ENCODE measurements around the gene MED12L.
A peak's percentile ranks its signal among the peaks of the same experiment; 100 is the strongest.
"Not testable (repeated sequence)": the region's sequence is repeated elsewhere in the genome, so short reads cannot be mapped to it uniquely, and the experiment has no call there.

Gene MED12L

DNA sequence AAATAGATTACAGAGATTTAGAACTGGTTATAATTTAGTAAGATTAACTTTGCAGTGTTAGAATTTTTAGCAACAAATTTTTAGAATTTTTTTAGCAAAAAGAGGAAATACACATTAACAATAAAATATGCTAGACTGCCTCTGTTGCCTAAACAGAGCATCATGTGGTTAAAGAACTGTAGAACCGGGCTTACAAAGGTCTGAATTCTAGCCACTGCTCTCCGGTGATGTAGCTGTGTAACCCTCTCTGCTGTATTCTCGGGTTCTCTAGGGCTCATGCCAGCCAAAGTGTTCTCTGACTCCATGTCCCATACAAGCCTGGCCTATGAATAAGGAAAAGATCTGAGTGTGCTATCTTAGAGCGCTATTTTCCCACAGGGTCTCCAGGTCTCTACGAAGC is 302.0 kb downstream of the MED12L start:
- TF ChIP-seq JUND (IDR thresholded peaks at IDR 0.05; ENCODE audit: low read depth) = no peak
- in situ Hi-C loops (cut with HindIII; ENCODE audit: low pct_unique_long_range_greater_than_20kb, low sequenced_read_pairs) = no loop called here
- DNase-seq (ENCODE audit: low read depth in 1 of 2, low spot score in 1 of 2) = no peak

GRCh38 chr3:151387842-151388241 is 302.4 kb downstream of the MED12L start:
- TF ChIP-seq JUND (IDR thresholded peaks at IDR 0.05; ENCODE audit: low read depth) = no peak
- no peak for DNase-seq (ENCODE audit: low read depth in 1 of 2, low spot score in 1 of 2)
- in situ Hi-C loops (cut with HindIII; ENCODE audit: low pct_unique_long_range_greater_than_20kb, low sequenced_read_pairs) = no loop called here

DNA sequence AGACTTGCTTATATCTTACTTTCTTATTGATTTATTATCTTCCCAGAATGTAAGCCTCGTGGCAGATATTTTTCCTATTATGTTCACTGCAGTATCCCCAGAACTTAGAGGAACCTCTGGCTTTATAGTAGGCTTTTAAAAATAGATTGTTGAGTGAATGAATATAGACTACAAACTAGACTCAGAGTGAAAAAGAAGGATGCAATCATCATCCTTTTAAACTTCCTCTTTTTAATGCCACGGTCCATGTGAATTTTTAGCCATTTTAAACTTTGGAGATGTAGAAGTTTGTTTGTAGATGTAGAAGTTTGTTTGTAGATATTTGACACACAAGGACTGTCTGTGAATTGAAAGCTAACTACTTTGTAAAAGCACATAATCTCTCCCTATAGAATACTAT is 306.3 kb downstream of the MED12L start:
- no peak for TF ChIP-seq JUND (IDR thresholded peaks at IDR 0.05; ENCODE audit: low read depth)
- in situ Hi-C loops (cut with HindIII; ENCODE audit: low pct_unique_long_range_greater_than_20kb, low sequenced_read_pairs) = no loop called here
- no peak for DNase-seq (ENCODE audit: low read depth in 1 of 2, low spot score in 1 of 2)

DNA sequence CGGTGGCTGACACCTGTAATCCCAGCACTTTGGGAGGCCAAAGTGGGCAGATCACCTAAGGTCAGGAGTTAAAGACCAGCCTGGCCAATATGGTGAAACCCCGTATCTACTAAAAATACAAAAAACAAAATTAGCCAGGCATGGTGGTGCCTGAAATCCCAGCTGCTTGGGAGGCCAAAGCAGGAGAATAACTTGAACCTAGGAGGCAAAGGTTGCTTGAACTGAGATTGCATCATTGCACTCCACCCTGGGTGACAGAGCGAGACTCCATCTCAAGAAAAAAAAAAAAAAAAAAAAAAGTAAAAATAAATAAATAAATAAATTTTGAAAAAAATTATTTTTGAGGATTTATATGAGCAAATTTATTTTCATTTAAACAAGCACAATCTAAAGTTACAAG is 306.7 kb downstream of the MED12L start:
- in situ Hi-C loops (cut with HindIII; ENCODE audit: low pct_unique_long_range_greater_than_20kb, low sequenced_read_pairs); DNase-seq (ENCODE audit: low read depth in 1 of 2, low spot score in 1 of 2): not testable (repeated sequence)

- DNase-seq (ENCODE audit: low read depth in 1 of 2, low spot score in 1 of 2) = no peak
- TF ChIP-seq JUND (IDR thresholded peaks at IDR 0.05; ENCODE audit: low read depth) = no peak
- in situ Hi-C loops (cut with HindIII; ENCODE audit: low pct_unique_long_range_greater_than_20kb, low sequenced_read_pairs) = no loop called here
Measured at GRCh38 chr3:151393146-151393830, 307.8 kb downstream of the MED12L start.

DNA sequence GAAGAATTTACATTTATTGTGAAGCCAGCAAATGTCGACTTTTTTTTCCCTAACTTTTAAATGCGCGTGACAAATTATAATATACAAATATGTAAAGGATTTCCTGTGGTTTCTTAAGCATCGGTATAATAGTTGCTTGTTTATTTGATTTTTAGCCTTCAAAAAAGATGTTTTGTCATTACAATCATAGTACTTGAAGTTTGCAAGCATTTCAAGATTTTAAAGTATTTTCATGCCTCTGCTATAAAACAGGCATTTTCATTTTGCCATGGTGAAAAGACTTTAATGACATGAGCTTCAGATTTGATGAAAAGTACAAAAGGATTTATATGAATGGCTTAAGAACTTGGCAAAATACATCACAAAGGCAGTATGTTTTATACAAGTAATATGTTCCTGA is 308.5 kb downstream of the MED12L start:
- DNase-seq (ENCODE audit: low read depth in 1 of 2, low spot score in 1 of 2) = no peak
- no peak for TF ChIP-seq JUND (IDR thresholded peaks at IDR 0.05; ENCODE audit: low read depth)
- in situ Hi-C loops (cut with HindIII; ENCODE audit: low pct_unique_long_range_greater_than_20kb, low sequenced_read_pairs) = no loop called here

DNA sequence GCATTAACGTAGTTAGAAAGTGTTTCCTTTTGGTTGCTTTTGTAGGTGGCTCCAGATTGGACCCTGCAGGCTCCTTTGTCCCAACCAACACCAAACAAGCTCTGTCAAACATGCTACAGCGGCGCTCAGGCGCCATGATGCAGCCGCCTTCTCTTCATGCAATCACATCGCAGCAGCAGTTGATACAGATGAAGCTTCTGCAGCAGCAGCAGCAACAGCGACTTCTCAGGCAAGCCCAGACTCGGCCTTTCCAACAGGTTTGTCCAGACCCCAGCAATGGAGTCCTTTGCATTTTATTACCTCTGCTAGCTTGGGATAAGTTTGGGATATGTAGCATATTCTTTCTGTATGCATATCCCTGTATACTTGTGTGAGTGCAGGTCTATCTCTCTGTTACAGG is 309.1 kb downstream of the MED12L start:
- no peak for DNase-seq (ENCODE audit: low read depth in 1 of 2, low spot score in 1 of 2)
- in situ Hi-C loops (cut with HindIII; ENCODE audit: low pct_unique_long_range_greater_than_20kb, low sequenced_read_pairs) = no loop called here
- TF ChIP-seq JUND (IDR thresholded peaks at IDR 0.05; ENCODE audit: low read depth) = no peak

- no peak for DNase-seq (ENCODE audit: low read depth in 1 of 2, low spot score in 1 of 2)
- TF ChIP-seq JUND (IDR thresholded peaks at IDR 0.05; ENCODE audit: low read depth) = no peak
- in situ Hi-C loops (cut with HindIII; ENCODE audit: low pct_unique_long_range_greater_than_20kb, low sequenced_read_pairs) = no loop called here
Measured at GRCh38 chr3:151395806-151396205, 310.3 kb downstream of the MED12L start.

DNA sequence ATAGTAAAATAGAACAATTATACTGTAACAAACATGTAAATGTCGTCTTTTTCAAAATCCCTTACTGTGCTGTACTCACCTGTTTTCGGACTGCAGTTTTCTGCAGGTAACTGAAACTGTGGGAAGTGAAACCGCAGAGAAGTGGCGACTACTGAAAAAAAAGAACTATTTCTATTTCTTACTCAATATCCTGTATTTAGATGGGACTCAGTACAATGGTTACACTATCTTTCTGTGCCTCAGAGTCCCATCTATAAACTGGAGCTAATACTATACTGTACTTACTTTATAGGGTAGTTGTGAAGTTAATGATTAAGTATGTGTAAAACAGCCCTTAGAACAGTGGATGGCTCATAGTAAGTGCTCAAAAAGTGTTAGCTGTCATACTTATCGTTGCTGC is 313.4 kb downstream of the MED12L start:
- DNase-seq (ENCODE audit: low read depth in 1 of 2, low spot score in 1 of 2) = no peak
- in situ Hi-C loops (cut with HindIII; ENCODE audit: low pct_unique_long_range_greater_than_20kb, low sequenced_read_pairs) = no loop called here
- no peak for TF ChIP-seq JUND (IDR thresholded peaks at IDR 0.05; ENCODE audit: low read depth)

GRCh38 chr3:151400341-151400740 is 314.9 kb downstream of the MED12L start:
- DNase-seq (ENCODE audit: low read depth in 1 of 2, low spot score in 1 of 2) = no peak
- in situ Hi-C loops (cut with HindIII; ENCODE audit: low pct_unique_long_range_greater_than_20kb, low sequenced_read_pairs) = no loop called here
- TF ChIP-seq JUND (IDR thresholded peaks at IDR 0.05; ENCODE audit: low read depth) = no peak

- no peak for DNase-seq (ENCODE audit: low read depth in 1 of 2, low spot score in 1 of 2)
- in situ Hi-C loops (cut with HindIII; ENCODE audit: low pct_unique_long_range_greater_than_20kb, low sequenced_read_pairs) = no loop called here
Measured at GRCh38 chr3:151402349-151402748, 316.9 kb downstream of the MED12L start.

GRCh38 chr3:151403246-151403645 is 317.8 kb downstream of the MED12L start:
- DNase-seq (ENCODE audit: low read depth in 1 of 2, low spot score in 1 of 2) = no peak
- no peak for TF ChIP-seq JUND (IDR thresholded peaks at IDR 0.05; ENCODE audit: low read depth)
- in situ Hi-C loops (cut with HindIII; ENCODE audit: low pct_unique_long_range_greater_than_20kb, low sequenced_read_pairs) = no loop called here

More at GRCh38 chr3:151402349-151402748, 316.9 kb downstream of the MED12L start:
- no peak for TF ChIP-seq JUND (IDR thresholded peaks at IDR 0.05; ENCODE audit: low read depth)

DNA sequence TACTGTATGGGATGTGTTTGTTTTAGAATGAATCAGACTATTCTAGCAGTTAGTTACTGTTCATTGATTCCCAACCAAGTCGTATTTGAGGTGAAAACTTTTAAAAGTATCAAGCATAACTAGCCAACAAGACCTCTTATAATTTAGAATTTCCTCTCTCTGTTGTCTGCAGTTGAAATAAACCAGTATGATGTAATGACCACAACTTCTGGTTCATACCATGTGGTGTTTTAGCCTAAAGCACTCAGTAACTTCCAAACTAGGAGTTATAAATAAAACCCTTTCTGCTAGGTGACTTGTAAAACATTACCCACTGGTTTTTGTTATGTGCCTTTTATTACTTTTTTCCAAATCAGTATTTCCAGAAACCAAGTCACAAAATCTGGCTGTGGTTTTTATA is 318.9 kb downstream of the MED12L start:
- in situ Hi-C loops (cut with HindIII; ENCODE audit: low pct_unique_long_range_greater_than_20kb, low sequenced_read_pairs) = no loop called here
- no peak for TF ChIP-seq JUND (IDR thresholded peaks at IDR 0.05; ENCODE audit: low read depth)
- no peak for DNase-seq (ENCODE audit: low read depth in 1 of 2, low spot score in 1 of 2)

DNA sequence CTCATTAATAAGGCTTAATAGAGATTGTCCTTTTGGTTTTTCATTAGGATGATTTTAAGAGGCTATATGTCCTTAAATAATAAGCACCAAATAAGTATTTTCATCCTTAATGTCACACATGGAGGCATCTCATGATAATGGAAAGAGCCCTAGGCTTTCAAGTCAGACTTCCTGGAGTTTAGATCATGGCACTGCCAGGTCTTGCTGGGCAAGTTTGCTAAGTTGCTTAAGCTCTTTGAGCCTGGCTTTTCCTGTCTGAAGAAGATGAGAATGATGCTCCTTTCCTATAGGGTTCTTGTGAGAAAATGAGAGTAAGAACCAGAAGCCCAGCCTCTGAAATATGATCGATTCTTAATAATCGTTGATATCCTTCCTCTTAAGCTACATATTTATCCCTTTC is 322.5 kb downstream of the MED12L start:
- no peak for TF ChIP-seq JUND (IDR thresholded peaks at IDR 0.05; ENCODE audit: low read depth)
- peak in 1 of 2 experiments; percentile 32 for DNase-seq (ENCODE audit: low read depth in 1 of 2, low spot score in 1 of 2)
- in situ Hi-C loops (cut with HindIII; ENCODE audit: low pct_unique_long_range_greater_than_20kb, low sequenced_read_pairs) = no loop called here
